H1 (cell line): ENCODE data around the gene RGS11. TPM values are rescaled to one million over a fixed set of nuclear protein-coding genes. Genes with fewer than 3 reads are reported as not detected.

Experiments
- ATF3 ChIP-seq: IDR thresholded peaks from 2 replicates; pipeline ENCODE4 v1.6.1; 2011; ENCODE audit warnings: low read depth, mild to moderate bottlenecking, low read length; ENCODE audit not compliant: insufficient read depth
- CBX5 ChIP-seq: fragments of 300-800, 300-1000 bp; sonication (generic); IDR thresholded peaks from 2 replicates; pipeline ENCODE4 v1.7.1; 2016; ENCODE audit warnings: antibody characterized with exemption, low read length, low read depth
- CBX8 ChIP-seq: fragments of 300-800, 300-1000 bp; sonication (generic); IDR thresholded peaks from 2 replicates; pipeline ENCODE4 v1.7.1; 2016; ENCODE audit warnings: low read depth, low read length, borderline replicate concordance
- CEBPB ChIP-seq: IDR thresholded peaks from 2 replicates; pipeline ENCODE4 v1.6.1; 2012; ENCODE audit warnings: low read depth, low read length
- RXRA ChIP-seq: IDR thresholded peaks from 2 replicates; pipeline ENCODE4 v1.6.1; 2011; ENCODE audit warnings: low read depth, mild to moderate bottlenecking, low read length, moderate library complexity; ENCODE audit not compliant: insufficient read depth
- SP1 ChIP-seq: IDR thresholded peaks from 2 replicates; pipeline ENCODE4 v1.6.1; 2011; ENCODE audit warnings: low read depth, low read length
- SP2 ChIP-seq: IDR thresholded peaks from 2 replicates; pipeline ENCODE4 v1.6.1; 2012; ENCODE audit warnings: mild to moderate bottlenecking, low read length, inconsistent platforms
- polyA plus RNA-seq, 7 experiments: library from polyadenylated mRNA; depleted of rRNA in 3 of 7; stranded (reverse) in 5 of 7; unstranded in 2 of 7; fragments of >200 nt in 5 of 7; fragments of 200-250 nt in 2 of 7; gene quantifications; 1 replicate in 5 of 7; 2 replicates in 1 of 7; 4 replicates in 1 of 7; pipeline versions ENCODE4 v1.2.1 to v1.2.3, GENCODE V29; 2011 to 2013; ENCODE audit warnings: missing spikeins in 2 of 7, mixed read lengths in 2 of 7
- total RNA-seq: library from RNA; stranded (reverse); fragmentation: NEBNext Ultra II Directional; extraction: Animal tissue kit (Norgen Biotek cat#: 25700); gene quantifications from 2 replicates; pipeline ENCODE4 v1.2.1, GENCODE V29; 2021
- TF ChIP-seq, protein P1 (sequence below): IDR thresholded peaks from 2 replicates; pipeline ENCODE4 v1.6.1; 2012; ENCODE audit warnings: inconsistent platforms

The RGS11 gene
- total and polyA plus RNA-seq, 2 of the 8 experiments (the other 6 are each of a cell fraction or from before 2014, with no cell fraction given), result 0.84 to 1.2 TPM

DNA sequence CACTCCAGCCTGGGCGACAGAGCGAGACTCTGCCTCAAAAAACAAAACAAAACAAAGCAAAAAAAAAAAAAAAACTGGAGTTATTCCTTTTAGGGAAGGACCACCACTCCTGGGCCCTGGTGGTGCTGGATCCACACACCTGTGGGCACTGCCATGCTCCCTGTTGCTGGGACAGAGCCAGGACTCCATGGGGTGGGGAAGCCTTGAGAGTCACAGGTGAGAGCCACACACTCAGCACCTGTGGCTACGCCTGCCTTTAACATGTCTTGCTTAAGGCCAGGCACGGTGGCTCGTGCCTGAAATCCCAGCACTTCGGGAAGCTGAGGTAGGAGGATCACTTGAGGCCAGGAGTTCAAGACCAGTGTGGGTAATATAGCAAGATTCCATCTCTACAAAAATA lies 25.5 kb upstream of the RGS11 start (continued):
- no peak for TF ChIP-seq CBX8
- TF ChIP-seq CBX5, result no peak
- no peak for TF ChIP-seq SP1
- TF ChIP-seq RXRA, result no peak
- no peak for TF ChIP-seq CEBPB
- TF ChIP-seq ATF3, result no peak
- TF ChIP-seq, protein P1, sequence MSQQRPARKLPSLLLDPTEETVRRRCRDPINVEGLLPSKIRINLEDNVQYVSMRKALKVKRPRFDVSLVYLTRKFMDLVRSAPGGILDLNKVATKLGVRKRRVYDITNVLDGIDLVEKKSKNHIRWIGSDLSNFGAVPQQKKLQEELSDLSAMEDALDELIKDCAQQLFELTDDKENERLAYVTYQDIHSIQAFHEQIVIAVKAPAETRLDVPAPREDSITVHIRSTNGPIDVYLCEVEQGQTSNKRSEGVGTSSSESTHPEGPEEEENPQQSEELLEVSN, result no peak
- TF ChIP-seq SP2, result no peak
